HL-60 (cell line): Measurements from ENCODE around the gene SLC17A5.

Experiments used
- DNase-seq, 2 experiments: peaks; one replicate each; pipeline ENCODE4 v3.0.0-alpha.2; 2010 to 2020; ENCODE audit warnings: low read depth in 1 of 2, low spot score in 1 of 2
- H3K27ac ChIP-seq: fragments of 250-450 bp; sonication (Bioruptor Pico); replicated peaks from 2 replicates; pipeline ENCODE4 v1.5.1; 2020; ENCODE audit warnings: mild to moderate bottlenecking, moderate library complexity
- H3K27me3 ChIP-seq: fragments of 250-450 bp; sonication (Bioruptor Pico); 2 replicates; pipeline ENCODE4 v1.5.1; 2021; ENCODE audit warnings: mild to moderate bottlenecking, moderate library complexity; ENCODE audit not compliant: insufficient read depth, poor library complexity, severe bottlenecking
- H3K4me3 ChIP-seq: replicated peaks from 2 replicates; pipeline ENCODE4 v1.5.1; 2011; ENCODE audit warnings: mild to moderate bottlenecking, control low read depth, low read length; ENCODE audit not compliant: insufficient read depth
- CTCF ChIP-seq: IDR thresholded peaks from one replicate; pipeline ENCODE4 v1.5.1; 2011; ENCODE audit warnings: low read length, control low read depth, inconsistent platforms; ENCODE audit not compliant: insufficient read depth
- GABPA ChIP-seq: IDR thresholded peaks from 2 replicates; pipeline ENCODE4 v1.6.1; 2012; ENCODE audit warnings: low read depth
- POLR2AphosphoS5 ChIP-seq: IDR thresholded peaks from 2 replicates; pipeline ENCODE4 v1.6.1; 2012; ENCODE audit warnings: low read depth
- SPI1 ChIP-seq: IDR thresholded peaks from 2 replicates; pipeline ENCODE4 v1.6.1; 2012; ENCODE audit warnings: low read depth, mild to moderate bottlenecking, borderline replicate concordance
- TF ChIP-seq, protein P1 (sequence below): IDR thresholded peaks from 2 replicates; pipeline ENCODE4 v1.6.1; 2012; ENCODE audit warnings: low read depth; ENCODE audit not compliant: insufficient replicate concordance

Gene SLC17A5

DNA sequence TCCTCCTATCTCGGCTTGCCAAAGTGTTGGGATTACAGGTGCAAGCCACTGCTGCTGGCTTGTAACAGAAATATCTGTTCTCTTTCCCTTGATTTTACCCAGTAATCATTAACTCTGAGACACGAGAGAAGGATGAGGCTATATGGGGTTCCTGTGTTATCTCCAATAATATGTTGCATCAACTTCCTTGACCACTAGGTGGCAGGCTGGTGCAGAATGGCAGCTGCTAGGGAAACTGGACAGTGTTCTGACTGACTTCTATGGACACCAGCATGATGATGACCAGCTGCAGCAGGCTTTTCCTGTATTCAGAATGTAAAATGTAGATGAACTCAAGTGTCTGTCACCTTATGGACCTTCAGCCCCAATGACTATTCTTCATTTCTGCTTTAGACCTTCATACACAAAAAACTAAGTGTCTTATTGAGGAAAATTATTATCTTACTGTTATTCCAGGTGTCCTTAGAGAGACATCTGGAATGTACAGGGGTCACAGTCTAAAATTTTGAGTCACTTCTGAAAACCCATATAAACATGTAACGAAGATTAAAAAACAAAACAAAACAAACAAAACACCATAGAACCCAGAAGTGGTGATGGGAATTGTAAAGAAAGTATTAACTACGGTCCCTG lies 21.8 kb upstream of the SLC17A5 start:
- DNase-seq = peak in 1 of 2 experiments; percentile 74
- Histone ChIP-seq H3K27ac (no peak overlapping the region), H3K4me3 (no peak overlapping the region), H3K27me3 (no peaks in the 10 kb centered on the region)
- no peak for TF ChIP-seq POLR2AphosphoS5
- TF ChIP-seq GABPA = no peak
- TF ChIP-seq CTCF = peak; percentile 93

- H3K4me3 ChIP-seq = no peak overlapping the region
- H3K27me3 ChIP-seq = peaks cover 4% of the 10 kb centered on the region
- TF ChIP-seq SPI1 = peak; percentile 91
- no peak for TF ChIP-seq CTCF
- no peak for TF ChIP-seq GABPA
- TF ChIP-seq, protein P1, sequence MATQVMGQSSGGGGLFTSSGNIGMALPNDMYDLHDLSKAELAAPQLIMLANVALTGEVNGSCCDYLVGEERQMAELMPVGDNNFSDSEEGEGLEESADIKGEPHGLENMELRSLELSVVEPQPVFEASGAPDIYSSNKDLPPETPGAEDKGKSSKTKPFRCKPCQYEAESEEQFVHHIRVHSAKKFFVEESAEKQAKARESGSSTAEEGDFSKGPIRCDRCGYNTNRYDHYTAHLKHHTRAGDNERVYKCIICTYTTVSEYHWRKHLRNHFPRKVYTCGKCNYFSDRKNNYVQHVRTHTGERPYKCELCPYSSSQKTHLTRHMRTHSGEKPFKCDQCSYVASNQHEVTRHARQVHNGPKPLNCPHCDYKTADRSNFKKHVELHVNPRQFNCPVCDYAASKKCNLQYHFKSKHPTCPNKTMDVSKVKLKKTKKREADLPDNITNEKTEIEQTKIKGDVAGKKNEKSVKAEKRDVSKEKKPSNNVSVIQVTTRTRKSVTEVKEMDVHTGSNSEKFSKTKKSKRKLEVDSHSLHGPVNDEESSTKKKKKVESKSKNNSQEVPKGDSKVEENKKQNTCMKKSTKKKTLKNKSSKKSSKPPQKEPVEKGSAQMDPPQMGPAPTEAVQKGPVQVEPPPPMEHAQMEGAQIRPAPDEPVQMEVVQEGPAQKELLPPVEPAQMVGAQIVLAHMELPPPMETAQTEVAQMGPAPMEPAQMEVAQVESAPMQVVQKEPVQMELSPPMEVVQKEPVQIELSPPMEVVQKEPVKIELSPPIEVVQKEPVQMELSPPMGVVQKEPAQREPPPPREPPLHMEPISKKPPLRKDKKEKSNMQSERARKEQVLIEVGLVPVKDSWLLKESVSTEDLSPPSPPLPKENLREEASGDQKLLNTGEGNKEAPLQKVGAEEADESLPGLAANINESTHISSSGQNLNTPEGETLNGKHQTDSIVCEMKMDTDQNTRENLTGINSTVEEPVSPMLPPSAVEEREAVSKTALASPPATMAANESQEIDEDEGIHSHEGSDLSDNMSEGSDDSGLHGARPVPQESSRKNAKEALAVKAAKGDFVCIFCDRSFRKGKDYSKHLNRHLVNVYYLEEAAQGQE = no peak
- no peak for TF ChIP-seq POLR2AphosphoS5
- H3K27ac ChIP-seq = no peak overlapping the region
- peak in 1 of 2 experiments; percentile 60 for DNase-seq
Measured at GRCh38 chr6:73671911-73672685, 18.3 kb upstream of the SLC17A5 start.

DNA sequence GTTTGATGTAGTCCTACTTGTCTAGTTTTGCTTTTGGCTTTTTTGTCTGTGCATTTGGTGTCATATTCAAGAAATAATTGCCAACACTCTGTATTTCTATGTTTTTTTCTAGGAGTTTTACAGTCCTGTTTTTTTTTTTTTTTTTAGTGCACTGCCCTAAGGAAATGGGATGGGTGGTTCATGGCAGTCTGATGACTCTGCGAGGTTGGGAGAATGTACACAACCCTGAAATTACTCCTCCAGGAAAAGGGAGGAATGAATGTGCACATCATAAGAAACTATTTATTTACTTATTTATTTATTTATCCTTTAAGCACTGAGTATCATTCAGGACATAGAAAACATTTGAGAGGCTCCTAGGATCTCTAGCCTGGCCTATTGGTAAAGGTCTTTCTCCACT lies 15.2 kb upstream of the SLC17A5 start:
- DNase-seq = no peak
- no peak for TF ChIP-seq GABPA
- no peak for TF ChIP-seq CTCF
- no peak for TF ChIP-seq POLR2AphosphoS5
- TF ChIP-seq, protein P1 = no peak
- TF ChIP-seq SPI1 = no peak
- peaks cover 11% of the 10 kb centered on the region for H3K27me3 ChIP-seq
- H3K27ac ChIP-seq = no peak overlapping the region
- no peak overlapping the region for H3K4me3 ChIP-seq
